Stimulated activated naive B cell treated with anti-CD40 and anti-IgM and Interleukin-4, amounts not matched to agents 10 μg/mL and 1 μg/mL and 100 μg/mL, for 72 hours (primary cell): Measurements from ENCODE around the gene DPP10.
"Not testable (repeated sequence)": the region's sequence is repeated elsewhere in the genome, so short reads cannot be mapped to it uniquely, and the experiment has no call there.

Source experiments
- ATAC-seq, 2 donors: fragments of 150-1000 bp; cut with Tn5 transposase; replicated peaks; 2 replicates each; pipeline ENCODE4 v1.10.0; 2021; ENCODE audit warnings: moderate library complexity in 1 of 2
- DNase-seq: peaks from one replicate; pipeline ENCODE4 v3.0.0; 2021
- H3K27ac Mint-ChIP-seq: one replicate; pipeline ENCODE4 v1.8.0; 2022; ENCODE audit warnings: mild to moderate bottlenecking, mixed read lengths
- H3K27me3 Mint-ChIP-seq, 2 donors: one replicate each; pipeline ENCODE4 v1.8.0; 2022; ENCODE audit warnings: mixed read lengths in 2 of 2
- H3K36me3 Mint-ChIP-seq, 2 donors: one replicate each; pipeline ENCODE4 v1.8.0; 2022; ENCODE audit warnings: mixed read lengths in 2 of 2, mild to moderate bottlenecking in 1 of 2
- H3K4me1 Mint-ChIP-seq, 2 donors: one replicate each; pipeline ENCODE4 v1.8.0; 2022; ENCODE audit warnings: mixed read lengths in 2 of 2, mild to moderate bottlenecking in 1 of 2
- H3K4me3 Mint-ChIP-seq, 2 donors: one replicate each; pipeline ENCODE4 v1.8.0; 2022; ENCODE audit warnings: mild to moderate bottlenecking in 2 of 2, mixed read lengths in 2 of 2, moderate library complexity in 1 of 2
- H3K9me3 Mint-ChIP-seq, 2 donors: one replicate each; pipeline ENCODE4 v1.8.0; 2022; ENCODE audit warnings: mixed read lengths in 2 of 2, mild to moderate bottlenecking in 1 of 2

DPP10 gene

DNA sequence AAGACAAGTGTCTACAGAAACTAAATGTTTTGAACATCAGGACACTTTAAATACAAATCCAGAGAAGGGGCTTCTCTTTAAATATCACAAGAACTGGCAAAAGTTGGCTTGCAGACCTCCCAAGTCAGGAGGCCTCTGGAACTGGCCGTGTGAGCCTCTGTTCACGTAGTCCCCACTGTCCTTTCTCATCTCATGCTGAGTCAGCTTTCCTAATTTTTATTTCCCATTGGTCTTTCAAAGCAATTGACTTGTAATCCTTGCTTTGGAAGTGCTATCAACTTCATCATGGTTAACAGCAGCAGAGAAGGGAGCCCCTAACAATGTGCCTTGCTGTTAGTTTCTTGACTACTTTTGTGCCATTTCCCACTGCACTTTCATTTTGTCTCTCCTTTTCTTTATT is 303.3 kb downstream of the DPP10 start:
- no peak overlapping the region for H3K27ac Mint-ChIP-seq
- H3K27me3 Mint-ChIP-seq = no peaks in the 10 kb centered on the region
- ATAC-seq (no peak), DNase-seq (no peak)
- no peak overlapping the region for H3K4me3 Mint-ChIP-seq
- no peaks in the 10 kb centered on the region for H3K4me1 Mint-ChIP-seq
- peaks cover 2 to 4% of the 10 kb centered on the region in 2 donors for H3K9me3 Mint-ChIP-seq
- H3K36me3 Mint-ChIP-seq = peaks cover 0 to 1% of the 10 kb centered on the region in 2 donors

DNA sequence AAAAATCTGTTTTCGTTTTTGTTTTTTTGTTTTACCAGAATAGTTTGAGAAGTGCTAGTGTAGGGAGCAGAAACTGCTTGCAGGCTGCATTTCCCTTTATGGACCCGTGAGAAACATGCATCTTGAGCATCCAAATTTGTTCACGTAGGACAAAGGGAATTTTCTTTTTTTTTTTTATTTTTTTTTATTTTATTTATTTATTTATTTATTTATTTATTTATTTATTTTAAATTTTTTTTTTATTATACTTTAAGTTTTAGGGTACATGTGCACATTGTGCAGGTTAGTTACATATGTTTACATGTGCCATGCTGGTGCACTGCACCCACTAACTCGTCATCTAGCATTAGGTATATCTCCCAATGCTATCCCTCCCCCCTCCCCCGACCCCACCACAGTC is 305.7 kb downstream of the DPP10 start:
- H3K9me3 Mint-ChIP-seq, H3K36me3 Mint-ChIP-seq, H3K27ac Mint-ChIP-seq, DNase-seq, H3K4me1 Mint-ChIP-seq, H3K27me3 Mint-ChIP-seq, ATAC-seq, H3K4me3 Mint-ChIP-seq: not testable (repeated sequence)

DNA sequence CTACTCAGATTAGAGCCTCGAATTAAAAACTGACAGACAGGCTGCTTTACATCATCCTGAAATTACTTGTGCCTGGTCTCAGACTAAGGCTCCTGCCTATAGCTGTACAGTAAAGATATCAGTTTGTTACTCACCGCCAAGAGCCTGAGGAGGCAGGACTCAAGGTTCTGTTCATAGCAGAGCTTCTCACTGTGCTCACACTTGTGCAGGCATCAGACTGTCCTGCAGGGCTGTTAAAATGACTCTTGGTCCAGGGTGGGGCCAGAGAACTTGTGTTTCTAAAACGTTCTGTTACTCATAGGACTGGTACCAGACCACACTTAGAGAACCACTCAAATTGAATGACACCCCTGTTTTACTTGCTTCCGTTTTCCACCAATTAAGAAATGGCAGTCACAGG is 310.0 kb downstream of the DPP10 start:
- no peak for DNase-seq
- Mint-ChIP-seq H3K36me3 (no peaks in the 10 kb centered on the region), H3K27me3 (no peaks in the 10 kb centered on the region), H3K27ac (no peak overlapping the region), H3K9me3 (peaks cover 0 to 4% of the 10 kb centered on the region in 2 donors), H3K4me3 (no peak overlapping the region), H3K4me1 (no peaks in the 10 kb centered on the region)
- ATAC-seq = no peak

- Mint-ChIP-seq H3K4me1 (no peaks in the 10 kb centered on the region), H3K27me3 (no peaks in the 10 kb centered on the region)
- ATAC-seq = no peak
These were observed 310.7 kb downstream of the DPP10 start for GRCh38 chr2:114753145-114753544.

DNA sequence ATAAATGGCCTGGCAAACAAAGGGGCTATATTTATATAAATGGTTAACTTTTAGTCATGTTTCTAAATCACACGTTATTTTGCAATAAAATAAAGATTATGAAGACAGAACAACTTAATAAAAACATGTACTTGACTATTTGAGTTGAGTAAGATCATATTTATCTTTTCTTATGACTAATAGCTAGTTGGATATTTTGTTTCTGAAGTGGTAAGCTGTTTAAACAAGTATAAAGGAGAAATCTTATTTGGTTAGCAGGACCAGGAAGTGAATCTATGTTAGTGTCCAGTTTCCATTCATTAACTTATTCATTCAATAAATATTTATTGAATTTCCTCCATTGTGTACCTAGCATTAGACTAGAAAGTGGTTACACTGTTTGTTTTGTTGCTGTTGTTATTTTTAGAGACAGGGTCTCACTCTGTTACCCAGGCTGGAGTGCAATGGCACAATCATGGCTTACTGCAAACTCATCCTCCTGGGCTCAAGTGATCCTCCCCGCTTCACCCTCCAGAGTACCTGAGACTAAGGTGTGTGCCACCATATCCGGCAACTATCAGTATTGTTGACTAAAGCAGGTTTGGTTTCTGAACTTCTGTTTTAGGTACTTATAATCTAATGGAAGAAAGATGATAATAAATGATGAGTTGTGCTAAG is 312.6 kb downstream of the DPP10 start:
- H3K4me3 Mint-ChIP-seq = no peak overlapping the region
- no peaks in the 10 kb centered on the region for H3K27me3 Mint-ChIP-seq
- no peaks in the 10 kb centered on the region for H3K36me3 Mint-ChIP-seq
- no peaks in the 10 kb centered on the region for H3K4me1 Mint-ChIP-seq
- peaks cover 0 to 4% of the 10 kb centered on the region in 2 donors for H3K9me3 Mint-ChIP-seq
- ATAC-seq (no peak), DNase-seq (no peak)
- no peak overlapping the region for H3K27ac Mint-ChIP-seq

More at GRCh38 chr2:114753145-114753544, 310.7 kb downstream of the DPP10 start:
- Mint-ChIP-seq H3K9me3 (peaks cover 0 to 4% of the 10 kb centered on the region in 2 donors), H3K36me3 (no peaks in the 10 kb centered on the region), H3K27ac (no peak overlapping the region), H3K4me3 (no peak overlapping the region)
- DNase-seq = no peak

- ATAC-seq = no peak
- Mint-ChIP-seq H3K4me3 (no peak overlapping the region), H3K27me3 (no peaks in the 10 kb centered on the region), H3K36me3 (no peaks in the 10 kb centered on the region), H3K27ac (no peak overlapping the region), H3K4me1 (no peaks in the 10 kb centered on the region), H3K9me3 (peaks cover 1 to 2% of the 10 kb centered on the region in 2 donors)
- no peak for DNase-seq
These were observed 319.9 kb downstream of the DPP10 start for GRCh38 chr2:114762376-114762775.

DNA sequence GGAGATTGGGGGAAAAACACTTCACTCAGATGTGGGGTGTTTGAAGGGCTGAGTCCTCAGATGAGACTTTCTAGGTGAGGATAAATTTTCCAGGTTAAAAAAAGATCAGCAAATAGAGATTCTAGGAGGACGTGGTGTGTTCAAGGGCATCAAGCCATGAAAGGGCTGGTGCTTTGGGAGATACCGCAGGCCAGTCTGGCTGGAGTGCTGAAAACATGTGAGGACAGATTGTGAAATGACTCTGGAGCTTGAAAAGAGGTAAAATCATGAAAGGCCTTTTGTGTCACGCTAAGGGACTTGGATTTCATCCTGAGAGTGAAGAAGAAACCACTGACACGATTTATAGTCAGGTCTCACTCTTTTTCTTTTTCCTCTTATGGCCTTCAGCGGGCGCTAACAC is 320.5 kb downstream of the DPP10 start:
- Mint-ChIP-seq H3K27ac (no peak overlapping the region), H3K4me1 (no peaks in the 10 kb centered on the region), H3K9me3 (peaks cover 1 to 4% of the 10 kb centered on the region in 2 donors), H3K27me3 (no peaks in the 10 kb centered on the region), H3K4me3 (no peak overlapping the region), H3K36me3 (no peaks in the 10 kb centered on the region)
- no peak for ATAC-seq
- DNase-seq = no peak

DNA sequence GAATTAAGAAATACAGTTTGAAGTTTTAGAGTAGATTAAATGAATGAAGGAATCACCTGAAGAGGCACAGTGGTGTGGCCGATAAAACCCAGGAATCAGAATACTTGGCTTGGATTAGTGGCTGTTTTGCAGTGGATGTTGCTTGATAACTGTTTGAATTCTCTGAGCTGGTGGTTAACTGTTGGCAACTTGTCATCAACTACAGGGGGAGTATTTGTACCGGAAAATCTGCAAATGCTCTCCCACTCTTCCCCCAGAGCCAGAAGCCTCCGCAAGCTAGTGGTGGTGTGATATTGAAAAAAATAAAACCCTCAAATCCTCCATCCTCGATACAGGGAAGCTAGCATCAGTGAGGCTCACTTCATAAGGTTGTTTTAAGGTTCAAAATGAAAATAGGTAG is 326.7 kb downstream of the DPP10 start:
- DNase-seq (no peak), ATAC-seq (no peak)
- Mint-ChIP-seq H3K9me3 (peaks cover 3 to 4% of the 10 kb centered on the region in 2 donors), H3K27me3 (no peaks in the 10 kb centered on the region), H3K4me3 (no peak overlapping the region), H3K36me3 (no peaks in the 10 kb centered on the region), H3K27ac (no peak overlapping the region), H3K4me1 (no peaks in the 10 kb centered on the region)

GRCh38 chr2:114769991-114770390 is 327.6 kb downstream of the DPP10 start:
- Mint-ChIP-seq H3K4me3 (no peak overlapping the region), H3K36me3 (no peaks in the 10 kb centered on the region), H3K4me1 (no peaks in the 10 kb centered on the region), H3K9me3 (peaks cover 3 to 4% of the 10 kb centered on the region in 2 donors), H3K27ac (no peak overlapping the region), H3K27me3 (no peaks in the 10 kb centered on the region)
- ATAC-seq (no peak), DNase-seq (no peak)

GRCh38 chr2:114784046-114784445 is 341.6 kb downstream of the DPP10 start:
- ATAC-seq = no peak
- no peak for DNase-seq
- Mint-ChIP-seq H3K9me3 (no peaks in the 10 kb centered on the region), H3K27me3 (no peaks in the 10 kb centered on the region), H3K36me3 (no peaks in the 10 kb centered on the region), H3K4me3 (no peak overlapping the region), H3K27ac (no peak overlapping the region), H3K4me1 (no peaks in the 10 kb centered on the region)

DNA sequence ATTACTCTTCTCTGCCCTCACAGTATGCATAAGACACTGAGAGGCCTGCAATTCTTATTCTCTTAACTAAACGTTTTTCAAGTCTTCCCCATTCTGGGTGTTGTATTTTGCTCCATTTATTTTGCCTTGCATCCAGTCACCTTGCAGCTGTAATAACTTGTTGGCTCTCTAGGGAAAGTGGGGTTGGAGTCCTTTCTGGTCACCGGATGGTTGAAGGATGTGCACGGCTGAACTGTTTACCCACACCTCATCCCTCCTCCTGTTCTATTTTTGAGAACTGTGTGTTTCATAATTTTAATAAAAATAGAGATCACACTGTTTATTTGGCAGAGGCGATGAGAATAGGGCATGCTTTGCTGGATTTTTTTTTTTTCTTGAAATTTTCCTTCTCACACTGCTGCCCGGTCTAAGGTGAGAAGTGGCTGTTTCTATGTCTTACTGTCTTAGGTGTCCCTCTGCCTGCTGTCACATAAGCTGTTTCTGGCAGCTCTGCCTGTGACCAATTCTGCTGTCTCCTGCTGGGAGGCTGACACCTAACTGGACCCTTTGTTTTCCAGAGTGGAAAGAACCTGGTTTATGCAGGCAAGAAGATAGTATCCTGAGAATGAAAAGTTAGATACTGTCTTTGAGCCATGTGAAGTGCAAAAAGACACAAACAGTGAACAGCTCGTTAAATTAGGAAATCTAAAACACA is 342.6 kb downstream of the DPP10 start:
- DNase-seq (no peak), ATAC-seq (no peak)
- no peak overlapping the region for H3K27ac Mint-ChIP-seq
- H3K9me3 Mint-ChIP-seq = no peaks in the 10 kb centered on the region
- H3K4me1 Mint-ChIP-seq = no peaks in the 10 kb centered on the region
- H3K36me3 Mint-ChIP-seq = no peaks in the 10 kb centered on the region
- H3K4me3 Mint-ChIP-seq = no peak overlapping the region
- H3K27me3 Mint-ChIP-seq = no peaks in the 10 kb centered on the region

GRCh38 chr2:114786901-114787300 is 344.5 kb downstream of the DPP10 start:
- no peak for DNase-seq
- Mint-ChIP-seq H3K4me3 (no peak overlapping the region), H3K27ac (no peak overlapping the region), H3K27me3 (no peaks in the 10 kb centered on the region), H3K9me3 (no peaks in the 10 kb centered on the region), H3K36me3 (no peaks in the 10 kb centered on the region), H3K4me1 (no peaks in the 10 kb centered on the region)
- no peak for ATAC-seq

DNA sequence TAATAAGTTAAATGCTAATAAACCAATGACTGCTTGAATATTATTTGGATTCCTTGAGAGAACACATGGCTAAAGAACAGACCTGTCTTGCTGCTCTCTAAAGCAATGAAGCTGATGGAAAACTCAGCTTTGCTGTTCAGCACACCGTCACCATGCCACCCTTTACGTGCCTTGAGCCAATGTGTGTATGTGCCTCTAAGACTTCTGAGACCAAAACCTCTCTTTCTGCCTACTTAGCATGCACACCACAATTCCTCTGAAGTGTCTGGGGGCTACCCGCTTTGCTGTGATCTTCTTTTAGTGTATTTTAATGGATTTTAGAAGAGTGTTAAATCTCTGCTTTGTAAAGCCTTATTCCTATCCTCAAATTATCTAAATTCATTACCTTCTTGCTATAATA is 345.0 kb downstream of the DPP10 start:
- no peak overlapping the region for H3K27ac Mint-ChIP-seq
- no peaks in the 10 kb centered on the region for H3K9me3 Mint-ChIP-seq
- H3K4me3 Mint-ChIP-seq = no peak overlapping the region
- H3K27me3 Mint-ChIP-seq = no peaks in the 10 kb centered on the region
- ATAC-seq (no peak), DNase-seq (no peak)
- H3K4me1 Mint-ChIP-seq = no peaks in the 10 kb centered on the region
- H3K36me3 Mint-ChIP-seq = no peaks in the 10 kb centered on the region

GRCh38 chr2:114789989-114790388 is 347.5 kb downstream of the DPP10 start:
- H3K27me3 Mint-ChIP-seq = no peaks in the 10 kb centered on the region
- H3K4me3 Mint-ChIP-seq = no peak overlapping the region
- H3K4me1 Mint-ChIP-seq = no peaks in the 10 kb centered on the region
- no peaks in the 10 kb centered on the region for H3K9me3 Mint-ChIP-seq
- H3K36me3 Mint-ChIP-seq = no peaks in the 10 kb centered on the region
- no peak overlapping the region for H3K27ac Mint-ChIP-seq
- DNase-seq (no peak), ATAC-seq (no peak)

GRCh38 chr2:114797540-114797939 is 355.1 kb downstream of the DPP10 start:
- Mint-ChIP-seq H3K4me1 (no peaks in the 10 kb centered on the region), H3K36me3 (no peaks in the 10 kb centered on the region), H3K27me3 (no peaks in the 10 kb centered on the region), H3K4me3 (no peak overlapping the region), H3K27ac (no peak overlapping the region), H3K9me3 (no peaks in the 10 kb centered on the region)
- ATAC-seq = no peak
- no peak for DNase-seq
